ENCODE results near the gene FGF14.

DNA sequence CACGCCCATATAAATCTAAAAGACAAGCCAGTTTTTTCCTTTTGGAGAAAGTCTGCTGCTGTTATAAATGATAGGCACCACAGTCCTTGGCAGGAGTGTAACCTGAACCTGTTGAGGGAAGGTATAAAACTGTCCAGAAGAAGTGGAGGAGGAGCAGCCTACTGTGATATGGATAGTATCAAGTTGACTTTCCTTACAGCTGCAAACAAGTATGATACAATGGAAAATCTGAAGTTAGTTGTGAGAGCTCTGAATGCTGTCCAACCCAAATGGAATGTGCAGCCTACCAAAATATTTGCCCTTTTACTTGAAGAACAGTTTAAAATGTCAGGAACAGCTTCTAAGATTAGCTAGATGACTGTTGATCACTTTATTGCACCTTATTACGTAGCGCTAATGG, 399.6 kb downstream of the FGF14 start:
- no peak for TF ChIP-seq CTCF (IDR thresholded peaks at IDR 0.05; ENCODE audit: poor library complexity)
- TF ChIP-seq EZH2 (IDR thresholded peaks at IDR 0.05; ENCODE audit: borderline replicate concordance) = no peak
